Measurements from ENCODE around the gene SNORC. TPM values are rescaled to one million over a fixed set of nuclear protein-coding genes. Genes with fewer than 3 reads are reported as not detected.

SNORC gene
- total and polyA plus RNA-seq, 2 of the 13 experiments (the other 11 are each of a cell fraction or from before 2014, with no cell fraction given): 59.1 to 86.1 TPM

- in situ Hi-C loops (cut with HindIII; ENCODE audit: extremely low pct_ligation_motif_present, low pct_unique_long_range_greater_than_20kb): no loop called here
- peaks cover 21% of the 10 kb centered on the region for H3K9me3 ChIP-seq (ENCODE audit: low read length)
- H3K4me2 ChIP-seq (ENCODE audit: low read depth, low read length): no peak overlapping the region
- 83% methylated on average over 2 of the region's 2 CpGs for WGBS (ENCODE audit: low lambda C conversion rate)
- ChIA-PET CTCF (ENCODE audit: low intra/inter-chr PET ratio, low total read pairs) (no interaction called here), POLR2A (no interaction called here)
- no peak for DNase-seq (ENCODE audit: low spot score)
- no peak overlapping the region for H3K9ac ChIP-seq (ENCODE audit: insufficient read depth, low read depth, low read length)
- FAIRE-seq: no peak
- H3K27ac ChIP-seq (ENCODE audit: extremely low read length, insufficient read depth, low read length): no peak overlapping the region
- BruUV-seq (replicated peaks): no TSS peak
- H3K4me3 ChIP-seq (replicated peaks in 1 of 3; ENCODE audit: insufficient read depth in 1 of 3, low read depth in 2 of 3, low read length in 3 of 3): no peak overlapping the region
- intact Hi-C loops (cut with micrococcal nuclease; ENCODE audit: unreplicated experiment): no loop called here
- H3K79me2 ChIP-seq (ENCODE audit: insufficient read depth, low read length): no peaks in the 10 kb centered on the region
- no peak overlapping the region for H2AFZ ChIP-seq (ENCODE audit: low read length)
- ATAC-seq: no peak
- peaks cover 0 to 2% of the 10 kb centered on the region in 2 experiments; a peak in 4 of 5 replicates for H3K36me3 ChIP-seq (replicated peaks in 1 of 2; ENCODE audit: control insufficient read depth in 1 of 2, insufficient read depth in 2 of 2, low read length in 2 of 2)
- H3K4me1 ChIP-seq (ENCODE audit: insufficient read depth, low read length): no peaks in the 10 kb centered on the region
- no peaks in the 10 kb centered on the region for H4K20me1 ChIP-seq (ENCODE audit: insufficient read depth, low read length)
- no peaks in the 10 kb centered on the region for H3K27me3 ChIP-seq (ENCODE audit: control insufficient read depth in 1 of 2, insufficient read depth in 2 of 2, low read length in 2 of 2)
- TF ChIP-seq EP300 (IDR thresholded peaks at IDR 0.05; ENCODE audit: low read depth in 2 of 2, low read length in 2 of 2) (no peak), EP300 (CRISPR knock-in tag; IDR thresholded peaks at IDR 0.05; ENCODE audit: borderline replicate concordance) (no peak), ZXDC (CRISPR knock-in tag; IDR thresholded peaks at IDR 0.05) (no peak), ZUFSP (CRISPR knock-in tag; IDR thresholded peaks at IDR 0.05; ENCODE audit: borderline replicate concordance) (no peak), ZBTB40 (IDR thresholded peaks at IDR 0.05) (no peak), ZBTB40 (CRISPR knock-in tag; IDR thresholded peaks at IDR 0.05) (peak; percentile 56; the same call in 1 of the 2 replicates)
Observed at GRCh38 chr2:232913903-232914302, 43.8 kb downstream of the SNORC start.
